PC-9 (cell line): ENCODE results near the gene ABHD1.

Source experiments
- EZH2 ChIP-seq: fragments of 200-600 bp; sonication (generic); IDR thresholded peaks from 2 replicates; pipeline ENCODE4 v1.8.0; 2017; ENCODE audit warnings: antibody characterized with exemption, low read depth
- TF ChIP-seq, protein P1 (sequence below): fragments of 200-600 bp; sonication (generic); conservative IDR thresholded peaks from 2 replicates; pipeline ENCODE4 v1.6.1; 2017; ENCODE audit warnings: mixed run types, antibody characterized with exemption, mild to moderate bottlenecking, moderate library complexity

DNA sequence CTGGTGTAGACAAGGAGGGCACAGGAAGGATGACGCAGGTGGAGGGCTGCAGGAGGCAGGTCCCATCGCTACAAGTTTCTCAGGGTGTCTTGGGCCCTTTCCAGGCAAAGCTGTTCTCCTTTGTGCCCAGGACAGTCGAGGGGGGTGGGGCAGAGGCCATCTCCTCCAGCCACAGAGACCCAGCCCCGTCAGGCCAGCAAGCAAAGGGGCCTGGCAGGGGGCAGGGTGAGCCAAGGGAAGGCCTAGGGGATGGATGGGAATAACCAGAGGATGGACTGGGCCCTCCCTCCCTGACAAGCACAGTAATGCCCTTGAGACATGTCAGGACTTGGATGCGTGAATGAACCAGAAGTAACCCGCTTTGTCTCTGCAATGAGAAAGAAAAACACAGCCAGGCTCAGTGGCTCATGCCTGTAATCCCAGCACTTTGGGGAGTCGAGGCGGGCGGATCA is 31.5 kb downstream of the ABHD1 start:
- TF ChIP-seq, protein P1, sequence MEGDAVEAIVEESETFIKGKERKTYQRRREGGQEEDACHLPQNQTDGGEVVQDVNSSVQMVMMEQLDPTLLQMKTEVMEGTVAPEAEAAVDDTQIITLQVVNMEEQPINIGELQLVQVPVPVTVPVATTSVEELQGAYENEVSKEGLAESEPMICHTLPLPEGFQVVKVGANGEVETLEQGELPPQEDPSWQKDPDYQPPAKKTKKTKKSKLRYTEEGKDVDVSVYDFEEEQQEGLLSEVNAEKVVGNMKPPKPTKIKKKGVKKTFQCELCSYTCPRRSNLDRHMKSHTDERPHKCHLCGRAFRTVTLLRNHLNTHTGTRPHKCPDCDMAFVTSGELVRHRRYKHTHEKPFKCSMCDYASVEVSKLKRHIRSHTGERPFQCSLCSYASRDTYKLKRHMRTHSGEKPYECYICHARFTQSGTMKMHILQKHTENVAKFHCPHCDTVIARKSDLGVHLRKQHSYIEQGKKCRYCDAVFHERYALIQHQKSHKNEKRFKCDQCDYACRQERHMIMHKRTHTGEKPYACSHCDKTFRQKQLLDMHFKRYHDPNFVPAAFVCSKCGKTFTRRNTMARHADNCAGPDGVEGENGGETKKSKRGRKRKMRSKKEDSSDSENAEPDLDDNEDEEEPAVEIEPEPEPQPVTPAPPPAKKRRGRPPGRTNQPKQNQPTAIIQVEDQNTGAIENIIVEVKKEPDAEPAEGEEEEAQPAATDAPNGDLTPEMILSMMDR = no peak
- TF ChIP-seq EZH2 = no peak
